Activated CD4-positive, alpha-beta T cell treated with anti-CD3 and anti-CD28 coated beads, Interleukin-2, amount 10 ng/mL, durations not matched to agents 24 days and 14 days (primary cell): ENCODE results near the gene CNIH3. TPM values are rescaled to one million over a fixed set of nuclear protein-coding genes. Genes with fewer than 3 reads are reported as not detected.

Experiments used
- DNase-seq: peaks from one replicate; pipeline ENCODE4 v3.0.0; 2022
- H3K27ac Mint-ChIP-seq: one replicate; pipeline ENCODE4 v1.8.0; 2022; ENCODE audit warnings: mild to moderate bottlenecking, mixed read lengths
- H3K27me3 Mint-ChIP-seq: one replicate; pipeline ENCODE4 v1.8.0; 2022; ENCODE audit warnings: mixed read lengths
- H3K36me3 Mint-ChIP-seq: one replicate; pipeline ENCODE4 v1.8.0; 2022; ENCODE audit warnings: low read depth, mild to moderate bottlenecking, mixed read lengths
- H3K4me1 Mint-ChIP-seq: one replicate; pipeline ENCODE4 v1.8.0; 2021; ENCODE audit warnings: mixed read lengths
- H3K4me3 Mint-ChIP-seq: one replicate; pipeline ENCODE4 v1.8.0; 2022; ENCODE audit warnings: mild to moderate bottlenecking, moderate library complexity, mixed read lengths
- H3K9me3 Mint-ChIP-seq: one replicate; pipeline ENCODE4 v1.8.0; 2021; ENCODE audit warnings: mixed read lengths
- intact Hi-C: fragments of 100-400 bp; cut with micrococcal nuclease; formaldehyde crosslinking; loops from one replicate; pipeline ENCODE4 v1.15.1; 2023
- total RNA-seq: library from RNA; stranded (reverse); gene quantifications from 2 replicates; pipeline ENCODE4 v1.2.3, GENCODE V29; 2022

Gene CNIH3
- total RNA-seq, 1 donor from 2014 or later, result 1.1 TPM

DNA sequence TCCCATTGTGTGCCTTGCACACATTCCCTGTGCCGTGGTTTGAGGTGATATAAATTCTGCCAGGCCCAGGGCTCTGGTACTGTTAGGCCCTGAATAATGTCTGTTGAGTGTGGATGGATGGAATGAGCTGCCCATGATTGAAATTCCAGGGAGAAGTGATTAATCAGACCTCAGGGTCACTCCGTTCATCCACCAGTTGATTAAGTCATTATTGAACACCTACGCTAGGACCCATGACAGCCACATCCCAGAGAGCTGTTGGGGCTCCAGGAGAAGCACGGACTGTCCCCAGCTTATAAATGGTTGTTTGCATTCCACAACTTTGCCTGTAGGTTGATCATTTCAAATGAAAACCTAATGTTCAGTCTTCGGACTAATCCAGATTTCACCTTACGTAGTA lies 98.4 kb downstream of the CNIH3 start:
- H3K27me3 Mint-ChIP-seq, result peaks cover 18% of the 10 kb centered on the region
- H3K27ac Mint-ChIP-seq, result no peak overlapping the region
- H3K4me3 Mint-ChIP-seq, result no peak overlapping the region
- no peaks in the 10 kb centered on the region for H3K36me3 Mint-ChIP-seq
- no peak for DNase-seq
- no peaks in the 10 kb centered on the region for H3K9me3 Mint-ChIP-seq
- intact Hi-C loops, result no loop called here
- peaks cover 11% of the 10 kb centered on the region for H3K4me1 Mint-ChIP-seq

GRCh38 chr1:224718470-224719053 lies 102.4 kb downstream of the CNIH3 start:
- Mint-ChIP-seq H3K27ac (no peak overlapping the region), H3K36me3 (no peaks in the 10 kb centered on the region), H3K4me1 (peaks cover 11% of the 10 kb centered on the region), H3K27me3 (peaks cover 21% of the 10 kb centered on the region), H3K9me3 (no peaks in the 10 kb centered on the region), H3K4me3 (no peak overlapping the region)
- intact Hi-C loops, result no loop called here
- no peak for DNase-seq

DNA sequence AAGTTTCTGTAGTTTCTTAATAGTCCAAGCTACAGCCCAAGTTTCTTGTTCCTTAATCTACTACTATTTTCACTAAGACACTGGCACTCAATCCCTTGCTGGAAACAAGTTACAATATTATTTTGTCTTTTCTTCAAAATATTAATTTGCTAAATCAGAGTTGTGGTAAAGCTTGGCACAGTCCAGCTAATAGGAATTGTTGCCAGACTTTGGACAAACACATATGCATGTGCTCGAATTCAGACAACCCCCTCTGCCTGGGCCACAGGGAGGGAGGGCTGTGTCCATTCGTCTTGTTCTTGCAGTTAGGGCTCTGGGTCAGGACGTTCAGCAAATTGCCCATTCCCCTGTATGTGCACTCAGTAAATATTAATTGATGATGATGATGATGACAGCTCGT lies 103.6 kb downstream of the CNIH3 start:
- H3K9me3 Mint-ChIP-seq, result no peaks in the 10 kb centered on the region
- DNase-seq, result no peak
- H3K27ac Mint-ChIP-seq, result no peak overlapping the region
- H3K36me3 Mint-ChIP-seq, result no peaks in the 10 kb centered on the region
- H3K4me3 Mint-ChIP-seq, result no peak overlapping the region
- intact Hi-C loops, result no loop called here
- peaks cover 11% of the 10 kb centered on the region for H3K4me1 Mint-ChIP-seq
- peaks cover 21% of the 10 kb centered on the region for H3K27me3 Mint-ChIP-seq

GRCh38 chr1:224720216-224720615 lies 104.1 kb downstream of the CNIH3 start:
- peaks cover 11% of the 10 kb centered on the region for H3K4me1 Mint-ChIP-seq
- intact Hi-C loops, result no loop called here
- no peaks in the 10 kb centered on the region for H3K9me3 Mint-ChIP-seq
- H3K27ac Mint-ChIP-seq, result no peak overlapping the region
- no peak overlapping the region for H3K4me3 Mint-ChIP-seq
- peaks cover 19% of the 10 kb centered on the region for H3K27me3 Mint-ChIP-seq
- DNase-seq, result no peak
- no peaks in the 10 kb centered on the region for H3K36me3 Mint-ChIP-seq

GRCh38 chr1:224721000-224721399 lies 104.9 kb downstream of the CNIH3 start:
- Mint-ChIP-seq H3K36me3 (no peaks in the 10 kb centered on the region), H3K9me3 (no peaks in the 10 kb centered on the region), H3K27ac (no peak overlapping the region), H3K27me3 (peaks cover 19% of the 10 kb centered on the region), H3K4me3 (no peak overlapping the region), H3K4me1 (peaks cover 11% of the 10 kb centered on the region)
- intact Hi-C loops, result no loop called here
- DNase-seq, result no peak

GRCh38 chr1:224722838-224723237 lies 106.7 kb downstream of the CNIH3 start:
- Mint-ChIP-seq H3K4me3 (no peak overlapping the region), H3K36me3 (no peaks in the 10 kb centered on the region), H3K27ac (no peak overlapping the region), H3K27me3 (peaks cover 15% of the 10 kb centered on the region), H3K4me1 (peaks cover 11% of the 10 kb centered on the region), H3K9me3 (no peaks in the 10 kb centered on the region)
- intact Hi-C loops, result no loop called here
- no peak for DNase-seq

- Mint-ChIP-seq H3K27me3 (peaks cover 8% of the 10 kb centered on the region), H3K36me3 (no peaks in the 10 kb centered on the region)
These were observed 108.4 kb downstream of the CNIH3 start for GRCh38 chr1:224724566-224724965.

DNA sequence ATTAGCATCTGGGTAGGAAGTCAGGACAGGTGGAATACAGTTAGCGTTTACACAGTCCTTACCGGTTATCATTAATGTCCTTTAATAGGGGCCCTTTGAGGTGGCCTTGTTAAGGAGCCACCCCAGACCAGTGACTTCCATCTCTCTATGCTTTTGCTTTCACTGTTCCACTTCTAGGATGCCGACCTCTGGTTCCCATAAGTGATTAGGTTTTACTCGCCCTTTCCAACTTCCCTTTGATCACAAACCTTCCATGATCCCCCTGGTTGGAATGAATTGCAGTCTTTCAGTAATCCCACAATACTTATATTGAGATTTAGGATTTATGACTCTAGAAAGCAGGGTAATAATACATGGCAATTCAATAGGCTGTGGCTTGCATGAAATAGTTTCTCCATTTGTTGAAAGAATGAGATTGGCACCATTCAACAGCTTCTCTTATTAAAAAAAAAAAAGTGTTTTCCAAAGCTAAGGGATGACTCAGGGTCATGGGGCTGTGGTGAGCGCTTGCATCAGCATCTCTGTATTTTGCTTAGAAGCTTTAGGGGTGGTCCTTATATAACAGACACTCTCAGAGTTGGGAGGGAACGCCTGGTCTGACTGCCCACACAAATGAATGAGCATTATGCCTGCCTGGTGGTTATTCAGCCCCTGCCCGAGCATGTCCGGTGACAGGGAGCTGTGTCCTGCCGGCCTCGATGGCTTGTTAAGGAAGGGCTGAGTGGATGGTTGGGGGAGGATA lies 110.5 kb downstream of the CNIH3 start:
- Mint-ChIP-seq H3K27me3 (no peaks in the 10 kb centered on the region), H3K4me3 (no peak overlapping the region), H3K4me1 (no peaks in the 10 kb centered on the region), H3K9me3 (no peaks in the 10 kb centered on the region), H3K27ac (no peak overlapping the region), H3K36me3 (no peaks in the 10 kb centered on the region)
- DNase-seq, result no peak
- intact Hi-C loops, result no loop called here

More at GRCh38 chr1:224724566-224724965, 108.4 kb downstream of the CNIH3 start:
- intact Hi-C loops, result no loop called here
- Mint-ChIP-seq H3K27ac (no peak overlapping the region), H3K4me3 (no peak overlapping the region), H3K9me3 (no peaks in the 10 kb centered on the region), H3K4me1 (no peaks in the 10 kb centered on the region)
- DNase-seq, result no peak

- Mint-ChIP-seq H3K9me3 (no peaks in the 10 kb centered on the region), H3K27ac (no peak overlapping the region), H3K36me3 (no peaks in the 10 kb centered on the region), H3K4me3 (no peak overlapping the region), H3K27me3 (no peaks in the 10 kb centered on the region), H3K4me1 (peaks cover 2% of the 10 kb centered on the region)
- DNase-seq, result no peak
- intact Hi-C loops, result no loop called here
These were observed 111.5 kb downstream of the CNIH3 start for GRCh38 chr1:224727351-224728289.

GRCh38 chr1:224730540-224730939 lies 114.4 kb downstream of the CNIH3 start:
- DNase-seq, result no peak
- Mint-ChIP-seq H3K9me3 (no peaks in the 10 kb centered on the region), H3K36me3 (no peaks in the 10 kb centered on the region), H3K27ac (no peak overlapping the region), H3K4me1 (peaks cover 21% of the 10 kb centered on the region), H3K4me3 (no peak overlapping the region), H3K27me3 (no peaks in the 10 kb centered on the region)
- intact Hi-C loops, result no loop called here

DNA sequence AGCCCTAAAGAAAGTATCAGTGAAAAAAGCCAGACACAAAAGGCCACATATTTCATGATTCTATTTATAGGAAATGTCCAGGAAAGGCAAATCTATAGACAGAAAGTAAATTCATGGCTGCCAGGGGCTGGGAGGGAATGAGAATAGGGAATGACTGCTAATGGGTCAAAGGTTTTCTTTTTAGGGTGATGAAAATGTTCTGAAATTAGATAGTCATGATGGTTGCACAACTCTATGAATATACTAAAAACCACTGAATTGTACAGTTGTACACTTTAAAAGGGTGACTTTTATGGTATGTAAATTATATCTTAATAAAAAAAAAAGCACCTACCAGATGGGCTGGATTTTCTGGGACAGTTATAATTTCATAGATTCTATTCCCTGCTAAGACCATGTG lies 114.8 kb downstream of the CNIH3 start:
- H3K4me3 Mint-ChIP-seq, result no peak overlapping the region
- H3K27me3 Mint-ChIP-seq, result no peaks in the 10 kb centered on the region
- DNase-seq, result no peak
- no peak overlapping the region for H3K27ac Mint-ChIP-seq
- intact Hi-C loops, result no loop called here
- no peaks in the 10 kb centered on the region for H3K9me3 Mint-ChIP-seq
- H3K4me1 Mint-ChIP-seq, result peaks cover 21% of the 10 kb centered on the region
- no peaks in the 10 kb centered on the region for H3K36me3 Mint-ChIP-seq

- H3K27ac Mint-ChIP-seq, result no peak overlapping the region
- H3K36me3 Mint-ChIP-seq, result no peaks in the 10 kb centered on the region
- no peak overlapping the region for H3K4me3 Mint-ChIP-seq
- H3K4me1 Mint-ChIP-seq, result peaks cover 22% of the 10 kb centered on the region
- H3K9me3 Mint-ChIP-seq, result no peaks in the 10 kb centered on the region
- no peaks in the 10 kb centered on the region for H3K27me3 Mint-ChIP-seq
- DNase-seq, result no peak
- intact Hi-C loops, result no loop called here
These were observed 115.5 kb downstream of the CNIH3 start for GRCh38 chr1:224731633-224732032.

DNA sequence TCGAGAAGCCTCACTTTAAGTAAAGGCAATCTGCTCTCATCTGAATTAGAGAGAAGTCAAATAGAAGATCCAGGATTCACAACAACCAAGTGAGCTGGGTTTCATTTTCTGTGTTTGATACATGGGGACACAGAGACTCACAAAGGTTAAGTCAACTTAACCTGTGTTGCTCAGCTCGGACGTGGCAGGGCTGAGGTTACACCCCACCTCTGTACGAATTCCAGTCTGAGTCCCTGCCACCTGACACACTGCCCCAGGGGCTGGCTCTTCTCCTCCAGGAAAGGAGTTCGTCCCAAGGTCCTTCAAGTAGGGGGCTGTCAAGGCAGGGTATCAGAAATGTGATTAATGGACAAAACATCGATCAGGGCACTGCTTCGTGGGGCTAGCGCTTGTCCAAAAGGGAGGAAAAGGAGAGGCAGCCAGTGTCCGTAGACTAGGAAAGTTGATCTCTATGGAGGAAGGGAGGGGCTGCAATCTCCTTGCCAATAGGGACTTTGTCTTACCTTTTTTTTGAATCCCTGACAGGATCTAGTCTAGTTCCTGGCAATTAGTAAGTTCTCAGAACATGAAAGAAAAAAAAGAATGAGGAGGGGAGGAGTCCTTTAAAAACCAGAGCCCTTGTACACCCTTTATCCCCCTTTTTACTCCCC lies 116.4 kb downstream of the CNIH3 start:
- Mint-ChIP-seq H3K9me3 (no peaks in the 10 kb centered on the region), H3K27ac (no peak overlapping the region), H3K27me3 (peaks cover 2% of the 10 kb centered on the region), H3K4me3 (no peak overlapping the region), H3K4me1 (peaks cover 25% of the 10 kb centered on the region), H3K36me3 (no peaks in the 10 kb centered on the region)
- no peak for DNase-seq
- intact Hi-C loops, result no loop called here
